ENCODE measurements around the gene CFAP77. TPM values are rescaled to one million over a fixed set of nuclear protein-coding genes. Genes with fewer than 3 reads are reported as not detected.

CFAP77 gene
- total RNA-seq (2014; rRNA removed; shearing (Covaris generic)) (not detected in 2 replicates), polyA plus RNA-seq (2016; fragmentation: Nextera tagmentation; extraction: Ambion mirVana) (not detected in 2 replicates)

DNA sequence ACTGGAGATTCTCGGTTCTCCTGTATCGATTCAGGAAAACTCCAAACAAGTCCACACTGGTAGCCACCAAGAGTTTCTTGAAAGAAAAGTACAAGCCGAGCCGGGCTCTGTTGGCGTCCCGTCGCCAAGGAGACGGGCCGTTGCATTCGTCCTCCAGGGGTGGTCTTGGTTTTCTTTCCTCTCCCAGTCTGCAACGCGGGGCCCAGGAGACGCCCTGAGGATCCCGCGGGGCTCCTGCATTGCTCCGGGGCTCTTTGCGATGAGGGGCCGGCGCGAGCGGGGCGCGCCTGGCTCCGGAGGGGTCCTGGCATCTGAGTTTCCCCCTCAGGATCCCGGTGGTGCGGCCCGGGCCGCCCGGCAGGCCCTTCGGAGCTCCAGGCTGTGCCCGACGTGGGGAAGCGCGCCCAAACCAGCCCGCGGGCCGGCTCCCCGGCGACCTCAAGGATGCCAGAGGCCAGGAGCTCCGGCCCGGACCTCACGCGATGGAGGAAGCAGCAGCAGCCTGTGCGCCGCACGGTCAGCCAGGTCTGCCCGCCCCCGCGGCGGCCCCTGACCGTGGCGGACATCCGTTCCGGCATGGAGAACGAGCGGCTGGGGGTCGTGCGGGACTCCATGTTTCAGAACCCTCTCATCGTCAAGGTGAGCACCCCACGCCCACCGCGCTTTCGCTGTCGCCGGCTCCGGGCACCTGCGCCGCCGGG, at the start of gene CFAP77:
Gene CFAP77 (plus strand): TSS at position 384 of the 701 bp plus-strand sequence. CDS start 61 bp downstream, at position 445.
- Histone ChIP-seq H3K4me1 (ENCODE audit: insufficient read depth) (peaks cover 8% of the 10 kb centered on the region; the same call in 1 of the 2 replicates), H3K9me3 (ENCODE audit: low read depth) (no peaks in the 10 kb centered on the region), H3K9ac (peak within 1 kb of the TSS; percentile 80), H3K27me3 (replicated peaks; ENCODE audit: insufficient read depth) (peaks cover 45% of the 10 kb centered on the region), H3K9me2 (ENCODE audit: insufficient read depth) (no peaks in the 10 kb centered on the region), H4K20me1 (ENCODE audit: insufficient read depth) (no peaks in the 10 kb centered on the region), H3K4me2 (ENCODE audit: unreplicated experiment) (peak within 1 kb of the TSS; percentile 83), H3K27ac (no peak within 1 kb of the TSS), H3F3A (ENCODE audit: insufficient read depth) (no peaks in the 10 kb centered on the region), H2AFZ (peak within 1 kb of the TSS; percentile 94), H3K4me3 (peak within 1 kb of the TSS; percentile 74), H3K36me3 (ENCODE audit: low read depth) (no peaks in the 10 kb centered on the region), H3K79me2 (ENCODE audit: insufficient read depth) (peaks cover 17% of the 10 kb centered on the region)
- DNase-seq = peak; percentile 79
- WGBS, 2 experiments (ENCODE audit: low coverage in 1 of 2, low lambda C conversion rate in 2 of 2, missing lambda C conversion rate in 2 of 2) = 2% methylated on average over 38 to 52 of the region's 69 CpGs
- in situ Hi-C loops (cut with MboI) = loop anchor here (10.0 kb wide), 1 partner anchor 165 kb away; no protein-coding TSS in a partner anchor
- no peak for TF ChIP-seq EZH2phosphoT487 (IDR thresholded peaks at IDR 0.05; ENCODE audit: insufficient read depth, low read depth)
- no peak for TF ChIP-seq EZH2 (IDR thresholded peaks at IDR 0.05; ENCODE audit: insufficient read depth, poor library complexity, severe bottlenecking)

DNA sequence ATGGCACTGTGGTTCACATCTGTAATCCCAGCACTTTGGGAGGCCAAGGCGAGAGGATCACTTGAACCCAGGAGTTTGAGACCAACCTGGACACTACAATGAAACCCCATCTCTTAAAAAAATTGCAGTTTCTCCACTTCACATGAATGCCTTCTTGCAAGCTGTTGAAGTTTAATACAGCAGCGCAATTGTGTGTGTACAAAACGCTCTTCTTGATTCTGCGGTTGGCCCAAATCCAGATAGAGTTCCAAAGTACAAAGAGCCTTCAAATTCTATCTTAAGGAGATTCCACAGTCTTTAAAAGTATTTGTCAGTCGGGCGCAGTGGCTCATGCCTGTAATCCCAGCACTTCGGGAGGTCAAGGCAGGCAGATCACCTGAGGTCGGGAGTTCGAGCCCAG, 45.9 kb upstream of the CFAP77 start:
- H3K4me1 ChIP-seq (ENCODE audit: insufficient read depth) = no peaks in the 10 kb centered on the region
- no peak overlapping the region for H3K4me2 ChIP-seq (ENCODE audit: unreplicated experiment)
- no peak overlapping the region for H2AFZ ChIP-seq
- no peaks in the 10 kb centered on the region for H3F3A ChIP-seq (ENCODE audit: insufficient read depth)
- no peak overlapping the region for H3K4me3 ChIP-seq
- in situ Hi-C loops (cut with MboI) = no loop called here
- DNase-seq = no peak
- TF ChIP-seq EZH2 (IDR thresholded peaks at IDR 0.05; ENCODE audit: insufficient read depth, poor library complexity, severe bottlenecking) (no peak), EZH2phosphoT487 (IDR thresholded peaks at IDR 0.05; ENCODE audit: insufficient read depth, low read depth) (no peak)
- H3K9ac ChIP-seq = no peak overlapping the region
- H3K79me2 ChIP-seq (ENCODE audit: insufficient read depth) = no peaks in the 10 kb centered on the region
- no peaks in the 10 kb centered on the region for H4K20me1 ChIP-seq (ENCODE audit: insufficient read depth)
- H3K27ac ChIP-seq = no peak overlapping the region
- H3K27me3 ChIP-seq (replicated peaks; ENCODE audit: insufficient read depth) = no peaks in the 10 kb centered on the region
- no peaks in the 10 kb centered on the region for H3K9me2 ChIP-seq (ENCODE audit: insufficient read depth)
- no peaks in the 10 kb centered on the region for H3K9me3 ChIP-seq (ENCODE audit: low read depth)
- no peaks in the 10 kb centered on the region for H3K36me3 ChIP-seq (ENCODE audit: low read depth)
- WGBS, 2 experiments (ENCODE audit: low coverage in 1 of 2, low lambda C conversion rate in 2 of 2, missing lambda C conversion rate in 2 of 2) = 89% methylated on average over 9 of the region's 9 CpGs

DNA sequence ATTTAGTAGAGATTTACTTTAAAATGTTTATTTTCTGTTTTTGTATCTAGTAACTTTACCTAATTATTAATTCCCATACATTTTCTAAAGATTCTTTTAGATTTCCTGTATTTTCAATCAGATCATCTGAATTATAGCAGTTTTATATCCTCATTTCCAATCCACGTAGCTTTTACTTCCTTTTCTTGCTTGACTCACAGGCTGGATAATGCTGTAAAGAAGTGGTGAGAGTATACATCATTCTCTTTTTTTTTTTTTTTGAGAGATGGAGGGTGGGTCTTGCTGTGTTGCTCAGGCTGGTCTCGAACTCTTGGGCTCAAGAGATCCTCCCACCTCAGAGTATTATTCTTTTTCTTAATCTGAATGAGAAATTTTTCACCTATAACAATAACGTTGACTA, 44.0 kb upstream of the CFAP77 start:
- Histone ChIP-seq H3K27ac (no peak overlapping the region), H3K9me2 (ENCODE audit: insufficient read depth) (no peaks in the 10 kb centered on the region), H3K4me2 (ENCODE audit: unreplicated experiment) (no peak overlapping the region), H3K79me2 (ENCODE audit: insufficient read depth) (no peaks in the 10 kb centered on the region), H2AFZ (no peak overlapping the region), H3K27me3 (replicated peaks; ENCODE audit: insufficient read depth) (no peaks in the 10 kb centered on the region), H4K20me1 (ENCODE audit: insufficient read depth) (no peaks in the 10 kb centered on the region), H3K9ac (no peak overlapping the region), H3F3A (ENCODE audit: insufficient read depth) (no peaks in the 10 kb centered on the region), H3K9me3 (ENCODE audit: low read depth) (no peaks in the 10 kb centered on the region), H3K4me1 (ENCODE audit: insufficient read depth) (no peaks in the 10 kb centered on the region), H3K36me3 (ENCODE audit: low read depth) (no peaks in the 10 kb centered on the region), H3K4me3 (no peak overlapping the region)
- TF ChIP-seq EZH2 (IDR thresholded peaks at IDR 0.05; ENCODE audit: insufficient read depth, poor library complexity, severe bottlenecking) (no peak), EZH2phosphoT487 (IDR thresholded peaks at IDR 0.05; ENCODE audit: insufficient read depth, low read depth) (no peak)
- in situ Hi-C loops (cut with MboI) = no loop called here
- no peak for DNase-seq
- 34 to 35% methylated on average over 3 of the region's 3 CpGs for WGBS, 2 experiments (ENCODE audit: low coverage in 1 of 2, low lambda C conversion rate in 2 of 2, missing lambda C conversion rate in 2 of 2)

DNA sequence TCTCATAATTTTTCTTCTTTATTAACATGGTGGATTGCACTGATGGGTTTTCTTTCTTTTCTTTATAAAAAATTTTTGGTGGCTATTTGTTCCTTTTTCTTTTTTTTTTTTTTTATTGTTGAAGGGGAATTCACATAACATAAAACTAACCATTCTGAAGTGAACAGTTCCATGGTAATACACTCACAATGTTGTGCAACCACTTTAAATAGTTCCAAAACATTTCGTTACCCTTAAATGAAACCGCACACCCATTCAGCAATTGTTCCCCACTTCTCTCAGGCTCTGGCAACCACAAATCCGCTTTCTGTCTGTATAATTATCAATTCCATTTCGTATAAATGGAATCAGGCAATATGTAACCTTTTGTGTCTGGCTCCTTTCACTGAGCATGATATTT, 43.5 kb upstream of the CFAP77 start:
- no peaks in the 10 kb centered on the region for H3K27me3 ChIP-seq (replicated peaks; ENCODE audit: insufficient read depth)
- DNase-seq = no peak
- H3K9ac ChIP-seq = no peak overlapping the region
- H3K4me3 ChIP-seq = no peak overlapping the region
- H2AFZ ChIP-seq = no peak overlapping the region
- H4K20me1 ChIP-seq (ENCODE audit: insufficient read depth) = no peaks in the 10 kb centered on the region
- H3K9me3 ChIP-seq (ENCODE audit: low read depth) = no peaks in the 10 kb centered on the region
- no peak overlapping the region for H3K4me2 ChIP-seq (ENCODE audit: unreplicated experiment)
- in situ Hi-C loops (cut with MboI) = no loop called here
- TF ChIP-seq EZH2phosphoT487 (IDR thresholded peaks at IDR 0.05; ENCODE audit: insufficient read depth, low read depth) (no peak), EZH2 (IDR thresholded peaks at IDR 0.05; ENCODE audit: insufficient read depth, poor library complexity, severe bottlenecking) (no peak)
- no peak overlapping the region for H3K27ac ChIP-seq
- WGBS, 2 experiments (ENCODE audit: low coverage in 1 of 2, low lambda C conversion rate in 2 of 2, missing lambda C conversion rate in 2 of 2) = 87 to 95% methylated on average over 4 of the region's 4 CpGs
- no peaks in the 10 kb centered on the region for H3K4me1 ChIP-seq (ENCODE audit: insufficient read depth)
- no peaks in the 10 kb centered on the region for H3K9me2 ChIP-seq (ENCODE audit: insufficient read depth)
- no peaks in the 10 kb centered on the region for H3F3A ChIP-seq (ENCODE audit: insufficient read depth)
- no peaks in the 10 kb centered on the region for H3K79me2 ChIP-seq (ENCODE audit: insufficient read depth)
- H3K36me3 ChIP-seq (ENCODE audit: low read depth) = no peaks in the 10 kb centered on the region
